ENCODE results near the gene AXDND1.

GRCh38 chr1:179601093-179601492 lies 235.3 kb downstream of the AXDND1 start:
- no peak for TF ChIP-seq POLR2A (IDR thresholded peaks at IDR 0.05)
- no peak for TF ChIP-seq CTCF (IDR thresholded peaks at IDR 0.05)

Measured in adrenal gland (tissue), 5 donors.